ENCODE data around the gene LCLAT1.

LCLAT1 gene

DNA sequence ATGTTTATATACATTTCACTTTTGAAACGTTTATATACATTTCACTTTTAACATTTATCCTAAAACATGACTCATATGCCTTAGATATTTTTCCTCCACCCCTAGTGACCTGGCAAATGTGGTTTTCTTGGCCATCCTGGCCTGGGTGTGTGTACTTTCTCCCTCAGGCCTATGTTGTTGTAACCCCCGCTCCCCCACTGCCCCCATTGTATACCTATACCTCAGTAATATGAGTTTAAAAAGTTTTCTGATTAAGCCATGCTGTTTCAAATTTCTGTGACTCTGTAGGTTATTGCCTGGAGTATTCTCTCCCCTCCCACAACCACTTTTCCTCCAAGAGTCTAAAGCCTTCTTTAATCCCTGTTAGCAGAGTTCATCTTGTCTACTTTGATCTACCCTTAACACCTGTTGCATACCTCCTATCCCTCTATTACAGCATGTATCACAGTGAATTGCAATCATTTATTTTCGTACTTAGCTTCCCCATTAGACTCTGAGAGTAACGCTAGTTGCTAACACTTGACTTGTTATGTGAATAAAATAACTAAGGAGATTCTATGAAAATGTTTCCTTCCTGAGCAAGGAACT lies 67.9 kb downstream of the LCLAT1 start:
- ChIA-PET POLR2A (no interaction called here), CTCF (no interaction called here)
- no peak for DNase-seq (ENCODE audit: low read depth, low spot score)
- H3K4me3 ChIP-seq (ENCODE audit: low read depth, low read length): no peak overlapping the region
- TF ChIP-seq, protein P1, sequence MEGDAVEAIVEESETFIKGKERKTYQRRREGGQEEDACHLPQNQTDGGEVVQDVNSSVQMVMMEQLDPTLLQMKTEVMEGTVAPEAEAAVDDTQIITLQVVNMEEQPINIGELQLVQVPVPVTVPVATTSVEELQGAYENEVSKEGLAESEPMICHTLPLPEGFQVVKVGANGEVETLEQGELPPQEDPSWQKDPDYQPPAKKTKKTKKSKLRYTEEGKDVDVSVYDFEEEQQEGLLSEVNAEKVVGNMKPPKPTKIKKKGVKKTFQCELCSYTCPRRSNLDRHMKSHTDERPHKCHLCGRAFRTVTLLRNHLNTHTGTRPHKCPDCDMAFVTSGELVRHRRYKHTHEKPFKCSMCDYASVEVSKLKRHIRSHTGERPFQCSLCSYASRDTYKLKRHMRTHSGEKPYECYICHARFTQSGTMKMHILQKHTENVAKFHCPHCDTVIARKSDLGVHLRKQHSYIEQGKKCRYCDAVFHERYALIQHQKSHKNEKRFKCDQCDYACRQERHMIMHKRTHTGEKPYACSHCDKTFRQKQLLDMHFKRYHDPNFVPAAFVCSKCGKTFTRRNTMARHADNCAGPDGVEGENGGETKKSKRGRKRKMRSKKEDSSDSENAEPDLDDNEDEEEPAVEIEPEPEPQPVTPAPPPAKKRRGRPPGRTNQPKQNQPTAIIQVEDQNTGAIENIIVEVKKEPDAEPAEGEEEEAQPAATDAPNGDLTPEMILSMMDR (IDR thresholded peaks at IDR 0.05; ENCODE audit: insufficient read depth, low read length, missing control alignments): no peak

DNA sequence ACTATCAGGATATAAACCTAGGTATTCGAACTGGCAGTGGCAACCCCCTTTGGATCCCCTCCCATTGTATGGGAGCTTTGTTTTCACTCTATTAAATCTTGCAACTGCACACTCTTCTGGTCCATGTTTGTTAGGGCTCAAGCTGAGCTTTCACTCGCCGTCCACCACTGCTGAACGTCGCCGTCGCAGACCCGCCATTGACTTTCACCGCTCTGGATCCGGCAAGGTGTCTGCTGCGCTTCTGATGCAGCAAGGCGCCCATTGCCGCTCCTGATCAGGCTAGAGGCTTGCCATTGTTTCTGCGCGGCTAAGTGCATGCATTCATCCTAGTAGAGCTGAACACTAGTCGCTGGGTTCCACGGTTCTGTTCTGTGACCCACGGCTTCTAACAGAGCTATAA lies 69.1 kb downstream of the LCLAT1 start:
- no peak for DNase-seq (ENCODE audit: low read depth, low spot score)
- ChIA-PET CTCF (no interaction called here), POLR2A (no interaction called here)
- H3K4me3 ChIP-seq (ENCODE audit: low read depth, low read length): no peak overlapping the region
- TF ChIP-seq, protein P1 (IDR thresholded peaks at IDR 0.05; ENCODE audit: insufficient read depth, low read length, missing control alignments): no peak

DNA sequence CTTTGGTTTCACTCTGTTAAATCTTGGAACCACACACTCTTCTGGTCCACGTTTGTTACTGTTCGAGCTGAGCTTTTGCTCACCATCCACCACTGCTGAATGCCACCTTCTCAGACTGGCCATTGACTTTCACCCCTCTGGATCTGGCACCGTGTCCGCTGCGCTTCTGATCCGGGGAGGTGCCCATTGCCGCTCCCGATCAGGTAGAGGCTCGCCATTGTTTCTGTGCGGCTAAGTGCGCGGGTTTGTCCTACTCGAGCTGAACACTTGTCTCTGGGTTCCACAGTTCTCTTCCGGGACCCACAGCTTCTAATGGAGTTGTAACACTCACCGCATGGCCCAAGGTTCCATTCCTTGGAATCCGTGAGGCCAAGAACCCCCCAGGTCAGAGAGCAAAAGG lies 72.8 kb downstream of the LCLAT1 start:
- POLR2A ChIA-PET: no interaction called here
- TF ChIP-seq, protein P1 (IDR thresholded peaks at IDR 0.05; ENCODE audit: insufficient read depth, low read length, missing control alignments): no peak
- DNase-seq (ENCODE audit: low read depth, low spot score): no peak
- H3K4me3 ChIP-seq (ENCODE audit: low read depth, low read length): no peak overlapping the region
- CTCF ChIA-PET: no interaction called here

DNA sequence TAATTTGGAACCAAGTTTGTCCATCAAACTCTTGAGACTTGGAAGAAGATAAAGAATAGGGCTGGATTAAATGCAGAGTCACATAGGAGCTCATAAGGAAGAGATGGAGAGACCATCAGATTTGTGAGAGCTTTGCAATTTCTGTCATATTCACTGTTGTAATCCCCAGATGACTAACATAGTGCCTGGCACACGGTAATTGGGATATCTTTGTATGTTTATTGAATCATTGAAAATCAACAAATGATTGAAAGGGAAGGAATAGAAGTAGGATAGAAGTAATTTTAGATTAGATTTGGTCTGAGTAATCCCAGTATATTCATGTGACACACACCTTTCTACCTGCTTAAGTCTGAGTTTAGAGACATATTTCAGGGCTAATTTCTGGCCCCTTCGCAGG lies 75.4 kb downstream of the LCLAT1 start:
- CTCF ChIA-PET: interaction anchor here (1.3 to 1.8 kb wide), 2 partner anchors 11 to 184 kb away, joined by 3 to 5 read pairs; no protein-coding TSS in a partner anchor
- H3K4me3 ChIP-seq (ENCODE audit: low read depth, low read length): no peak overlapping the region
- DNase-seq (ENCODE audit: low read depth, low spot score): no peak
- POLR2A ChIA-PET: no interaction called here
- TF ChIP-seq, protein P1 (IDR thresholded peaks at IDR 0.05; ENCODE audit: insufficient read depth, low read length, missing control alignments): no peak

DNA sequence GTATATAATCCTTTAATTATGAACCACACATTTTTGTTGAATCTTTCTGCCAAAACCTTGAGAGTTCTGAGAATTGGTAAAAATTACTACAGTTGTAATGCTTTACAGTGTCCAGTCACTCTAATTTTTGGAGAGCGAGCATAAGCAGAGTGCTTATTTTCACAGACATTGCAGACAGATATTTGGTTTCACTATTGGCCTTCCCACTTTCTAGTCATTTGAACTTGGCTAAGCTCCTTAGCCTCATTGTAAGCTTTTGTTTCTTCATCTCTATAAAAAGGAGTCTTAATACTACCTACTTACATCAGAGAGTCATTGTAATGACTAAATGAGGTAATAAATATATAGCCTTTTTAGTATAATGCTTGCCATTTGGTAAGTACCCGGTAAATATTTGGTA lies 80.4 kb downstream of the LCLAT1 start:
- ChIA-PET POLR2A (no interaction called here), CTCF (interaction anchor here (1.3 to 1.6 kb wide), 2 partner anchors 183 to 319 kb away, joined by 4 to 5 read pairs; no protein-coding TSS in a partner anchor)
- H3K4me3 ChIP-seq (ENCODE audit: low read depth, low read length): no peak overlapping the region
- TF ChIP-seq, protein P1 (IDR thresholded peaks at IDR 0.05; ENCODE audit: insufficient read depth, low read length, missing control alignments): no peak
- DNase-seq (ENCODE audit: low read depth, low spot score): no peak

DNA sequence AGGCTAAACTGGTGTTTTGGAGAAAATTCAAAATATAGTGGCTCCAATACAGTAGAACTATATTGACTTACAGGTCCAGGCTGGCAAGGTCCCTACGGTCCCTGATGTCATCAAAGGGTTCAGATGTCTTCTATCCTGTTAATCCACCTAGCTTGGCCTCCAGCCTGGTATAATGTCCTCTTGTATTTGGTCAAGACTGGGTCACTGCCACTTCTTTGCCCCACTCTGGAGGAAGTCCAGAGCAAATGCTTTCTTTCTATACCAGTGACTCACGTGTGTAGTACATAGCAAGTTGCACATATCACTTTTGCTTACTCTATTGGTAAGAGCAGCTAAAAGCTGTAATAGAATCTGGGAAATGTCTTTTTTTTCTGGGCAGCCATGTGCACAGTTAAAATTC lies 80.8 kb downstream of the LCLAT1 start:
- TF ChIP-seq, protein P1 (IDR thresholded peaks at IDR 0.05; ENCODE audit: insufficient read depth, low read length, missing control alignments): no peak
- ChIA-PET POLR2A (no interaction called here), CTCF (interaction anchor here (1.3 to 1.6 kb wide), 2 partner anchors 183 to 320 kb away, joined by 4 to 5 read pairs; no protein-coding TSS in a partner anchor)
- no peak overlapping the region for H3K4me3 ChIP-seq (ENCODE audit: low read depth, low read length)
- DNase-seq (ENCODE audit: low read depth, low spot score): no peak

All from AG04449 (cell line).